Small intestine (tissue), 7 donors: ENCODE data around the gene PHC2. TPM values are rescaled to one million over a fixed set of nuclear protein-coding genes. Genes with fewer than 3 reads are reported as not detected.

ENCODE experiments used
- DNase-seq, 2 donors: peaks; one replicate each; pipeline versions ENCODE4 v3.0.0 to v3.0.0-alpha.2; 2013
- FAIRE-seq: peaks from 2 replicates; lab custom pipeline; 2012; peaks lifted over from hg19 to GRCh38; lab: Jason Lieb, UNC
- H3K27ac ChIP-seq, 3 donors: one replicate each; pipeline ENCODE4 v1.5.1; 2013; ENCODE audit warnings: low read length in 2 of 3, mild to moderate bottlenecking in 2 of 3, control low read depth in 1 of 3, inconsistent platforms in 1 of 3, low read depth in 1 of 3, moderate library complexity in 1 of 3
- H3K27me3 ChIP-seq, 3 donors: one replicate each; pipeline ENCODE4 v1.6.1; 2013; ENCODE audit warnings: low read length in 3 of 3, inconsistent platforms in 1 of 3; ENCODE audit not compliant: control insufficient read depth in 3 of 3, insufficient read depth in 3 of 3
- H3K36me3 ChIP-seq, 3 donors: one replicate each; pipeline ENCODE4 v1.6.1; 2013; ENCODE audit warnings: low read length in 3 of 3, inconsistent platforms in 1 of 3, low read depth in 1 of 3, mild to moderate bottlenecking in 1 of 3, moderate library complexity in 1 of 3; ENCODE audit not compliant: control insufficient read depth in 3 of 3, insufficient read depth in 2 of 3
- H3K4me1 ChIP-seq, 3 donors: one replicate each; pipeline ENCODE4 v1.6.1; 2013; ENCODE audit warnings: low read length in 2 of 3, inconsistent platforms in 1 of 3, low read depth in 1 of 3, mild to moderate bottlenecking in 1 of 3, moderate library complexity in 1 of 3; ENCODE audit not compliant: control insufficient read depth in 3 of 3, insufficient read depth in 2 of 3
- H3K4me3 ChIP-seq, 3 donors: one replicate each; pipeline ENCODE4 v1.5.1; 2013; ENCODE audit warnings: low read length in 3 of 3, control low read depth in 1 of 3, inconsistent platforms in 1 of 3, low read depth in 1 of 3, mild to moderate bottlenecking in 1 of 3, moderate library complexity in 1 of 3
- H3K9me3 ChIP-seq, 2 donors: one replicate each; pipeline ENCODE4 v1.6.1; 2013; ENCODE audit warnings: low read depth in 1 of 2, low read length in 1 of 2; ENCODE audit not compliant: control insufficient read depth in 2 of 2, insufficient read depth in 1 of 2
- WGBS, 3 donors: extraction: QIAGEN DNeasy Blood & Tissue Kit; methylation state at CpG; one replicate each; pipeline ENCODE4 v1.1.7; 2013; 5-methylcytosine and 5-hydroxymethylcytosine counted together
- polyA plus RNA-seq, 4 donors: library from polyadenylated mRNA; stranded (reverse) in 3 of 4; unstranded in 1 of 4; fragments of 200-250 nt in 3 of 4; fragments of 120-200 nt in 1 of 4; gene quantifications; one replicate each; pipeline versions ENCODE4 v1.2.1 to v1.2.3, GENCODE V29; 2013
- donor health status: healthy with polysubstance abuse.
- donor health status: control.
- donor health status: control.
- donor health status: Bipolar disorder and iron deficiency.
- donor health status: healthy.

The PHC2 gene
- polyA plus RNA-seq, 4 donors = 41.2 to 110 (median 47.8) TPM

DNA sequence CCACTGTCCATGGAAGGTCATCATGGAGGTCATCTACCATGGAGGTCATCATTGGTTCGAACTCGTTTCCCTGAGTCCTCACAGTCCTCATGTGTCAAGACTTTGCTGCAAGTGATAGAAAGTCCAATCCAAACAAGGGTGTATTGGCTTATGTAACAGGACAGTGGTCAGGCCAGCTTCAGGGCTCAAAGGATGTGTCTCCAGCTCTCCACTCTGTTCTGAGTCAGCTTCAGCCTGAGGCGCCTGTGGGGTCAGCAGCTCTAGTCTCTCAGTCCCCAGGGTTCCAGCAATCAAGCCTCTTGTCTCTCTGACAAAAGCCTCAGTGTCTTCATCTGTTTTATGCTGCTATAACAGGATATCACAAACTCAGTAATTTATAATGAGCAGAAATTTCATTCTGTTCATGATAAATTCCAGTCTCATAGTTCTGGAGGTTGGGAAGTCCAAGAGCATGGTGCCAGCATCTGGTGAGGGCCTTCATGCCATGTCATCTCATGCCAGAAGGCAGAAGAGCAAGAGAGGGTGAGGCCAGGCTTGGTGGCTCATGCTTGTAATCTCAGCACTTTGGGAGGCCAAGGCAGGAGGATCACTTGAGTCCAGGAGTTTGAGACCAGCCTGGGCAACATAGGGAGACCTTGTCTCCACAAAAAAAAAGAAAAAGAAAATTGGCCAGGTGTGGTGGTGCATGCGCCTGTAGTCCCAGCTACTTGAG lies 129.5 kb downstream of the PHC2 start:
- FAIRE-seq = no peak
- peaks cover 0 to 7% (median 0%) of the 10 kb centered on the region in 3 donors for H3K27me3 ChIP-seq
- no peak overlapping the region for H3K27ac ChIP-seq
- H3K4me3 ChIP-seq = no peak overlapping the region
- WGBS, 3 donors = 82 to 95% (median 90%) methylated on average over 4 of the region's 4 CpGs
- no peak for DNase-seq
- H3K36me3 ChIP-seq = peaks cover 0 to 44% (median 0%) of the 10 kb centered on the region in 3 donors
- peaks cover 0 to 6% of the 10 kb centered on the region in 2 donors for H3K9me3 ChIP-seq
- peaks cover 0 to 1% (median 0%) of the 10 kb centered on the region in 3 donors for H3K4me1 ChIP-seq

DNA sequence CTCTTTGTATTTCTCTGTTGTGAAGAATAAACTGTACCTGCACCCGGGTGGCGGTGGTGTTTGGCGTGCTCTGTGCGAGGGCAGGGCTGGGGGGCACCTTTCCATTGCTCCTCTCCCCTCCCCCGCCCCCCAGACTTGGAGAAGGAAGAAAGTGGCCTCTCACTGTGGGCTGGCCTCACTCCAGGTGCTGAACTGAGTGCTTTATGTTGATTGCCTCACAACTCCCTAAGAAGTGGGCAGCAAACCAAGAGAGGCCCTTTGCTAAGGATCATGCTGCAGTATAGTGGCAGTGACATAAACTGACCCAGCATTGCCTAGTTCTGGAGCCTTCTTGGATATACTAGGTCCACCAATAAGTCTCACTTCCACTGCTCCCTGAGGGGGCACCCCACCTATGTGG lies 130.2 kb downstream of the PHC2 start:
- WGBS, 3 donors = 63 to 84% (median 74%) methylated on average over 5 of the region's 5 CpGs
- no peaks in the 10 kb centered on the region for H3K4me1 ChIP-seq
- no peaks in the 10 kb centered on the region for H3K27me3 ChIP-seq
- H3K9me3 ChIP-seq = peaks cover 0 to 6% of the 10 kb centered on the region in 2 donors
- H3K4me3 ChIP-seq = no peak overlapping the region
- H3K27ac ChIP-seq = no peak overlapping the region
- peak in 1 of 2 donors; percentile 28 for DNase-seq
- no peak for FAIRE-seq
- peaks cover 0 to 52% (median 0%) of the 10 kb centered on the region in 3 donors for H3K36me3 ChIP-seq

DNA sequence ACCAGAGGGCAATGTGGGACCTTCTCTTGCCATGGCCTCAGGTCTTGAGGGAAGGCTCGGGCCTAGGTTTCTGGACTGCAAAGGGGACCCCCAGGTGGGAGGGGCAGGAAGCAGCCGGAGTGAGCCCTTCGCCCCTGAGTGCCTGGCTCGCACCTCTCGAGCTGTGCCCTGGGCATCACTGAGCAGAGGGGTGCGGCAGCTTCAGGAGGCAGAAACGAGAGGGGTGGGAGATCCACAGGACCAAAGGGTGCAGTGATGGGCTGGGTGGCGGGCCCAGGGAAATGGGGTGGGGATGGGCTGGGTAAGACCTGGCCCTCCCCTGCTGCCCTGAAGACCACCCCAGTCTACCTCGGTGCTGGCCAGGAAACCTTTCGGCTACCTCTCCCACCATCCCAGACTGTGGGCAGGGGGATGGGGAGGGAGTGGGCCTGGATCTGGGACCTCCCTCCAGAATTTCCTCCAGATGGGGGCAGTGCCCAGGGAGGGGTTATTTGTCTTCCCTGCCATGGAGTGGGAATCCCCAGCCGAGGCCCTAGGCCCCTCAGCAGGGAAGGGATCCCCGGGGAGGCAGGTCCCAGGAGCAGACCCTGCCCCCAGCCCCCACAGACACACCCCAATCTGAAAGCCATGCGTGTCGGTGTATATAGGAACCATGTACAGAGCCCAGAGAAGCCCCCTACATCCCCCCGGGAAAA lies 131.3 kb downstream of the PHC2 start:
- H3K4me3 ChIP-seq = no peak overlapping the region
- H3K27ac ChIP-seq = no peak overlapping the region
- no peaks in the 10 kb centered on the region for H3K4me1 ChIP-seq
- WGBS, 3 donors = 89 to 93% (median 90%) methylated on average over 15 of the region's 15 CpGs
- no peaks in the 10 kb centered on the region for H3K27me3 ChIP-seq
- peaks cover 0 to 6% of the 10 kb centered on the region in 2 donors for H3K9me3 ChIP-seq
- DNase-seq = no peak
- FAIRE-seq = no peak
- peaks cover 0 to 61% (median 0%) of the 10 kb centered on the region in 3 donors for H3K36me3 ChIP-seq

GRCh38 chr1:33298623-33299277 lies 132.1 kb downstream of the PHC2 start:
- Histone ChIP-seq H3K36me3 (peaks cover 0 to 67% (median 0%) of the 10 kb centered on the region in 3 donors), H3K27ac (no peak overlapping the region), H3K9me3 (peaks cover 0 to 6% of the 10 kb centered on the region in 2 donors), H3K4me1 (no peaks in the 10 kb centered on the region), H3K27me3 (no peaks in the 10 kb centered on the region), H3K4me3 (no peak overlapping the region)
- FAIRE-seq (no peak), DNase-seq (peak; percentile 65 to 71)
- 72 to 75% (median 72%) methylated on average over 18 of the region's 18 CpGs for WGBS, 3 donors

DNA sequence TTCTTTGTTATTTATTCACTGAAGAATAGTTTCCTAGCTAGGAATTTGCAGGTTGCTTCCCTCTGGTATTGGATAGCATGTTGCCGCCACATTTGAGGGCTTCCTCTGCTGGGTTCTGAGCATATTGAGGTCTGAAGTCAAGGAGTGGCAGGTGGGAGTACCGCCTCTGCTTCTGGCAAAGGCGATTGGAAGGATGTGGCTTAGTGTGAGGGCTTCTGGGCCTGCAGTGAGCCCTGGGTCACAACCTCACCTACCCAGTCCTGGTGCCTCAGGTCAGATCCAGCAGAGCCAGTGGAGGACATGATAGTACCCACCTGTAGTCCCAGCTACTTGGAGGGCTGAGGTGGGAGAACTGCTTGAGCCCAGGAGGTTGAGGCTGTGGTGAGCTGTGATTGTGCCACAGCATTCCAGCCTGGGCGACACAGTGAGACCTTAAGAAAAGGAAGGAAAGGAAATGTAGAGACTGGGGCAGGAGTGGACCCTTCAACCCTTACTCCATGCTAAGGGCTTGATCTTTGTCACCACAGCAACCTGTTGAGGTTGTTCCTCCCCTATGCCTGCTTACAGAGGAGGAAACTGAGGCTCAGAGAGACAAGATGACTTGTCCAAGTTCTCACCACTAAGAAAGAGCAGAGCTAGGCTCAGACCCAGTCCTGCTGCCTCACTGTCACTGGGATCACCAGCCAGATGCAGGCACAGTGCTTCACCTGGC lies 132.8 kb downstream of the PHC2 start:
- no peaks in the 10 kb centered on the region for H3K4me1 ChIP-seq
- no peak overlapping the region for H3K27ac ChIP-seq
- peaks cover 0 to 74% (median 0%) of the 10 kb centered on the region in 3 donors for H3K36me3 ChIP-seq
- H3K27me3 ChIP-seq = no peaks in the 10 kb centered on the region
- FAIRE-seq (no peak), DNase-seq (no peak)
- H3K4me3 ChIP-seq = no peak overlapping the region
- peaks cover 0 to 6% of the 10 kb centered on the region in 2 donors for H3K9me3 ChIP-seq
- WGBS, 3 donors = 87 to 93% (median 89%) methylated on average over 4 of the region's 4 CpGs

- 70 to 89% (median 77%) methylated on average over 4 of the region's 4 CpGs for WGBS, 3 donors
- FAIRE-seq = no peak
Measured at GRCh38 chr1:33296824-33297223, 134.1 kb downstream of the PHC2 start.

DNA sequence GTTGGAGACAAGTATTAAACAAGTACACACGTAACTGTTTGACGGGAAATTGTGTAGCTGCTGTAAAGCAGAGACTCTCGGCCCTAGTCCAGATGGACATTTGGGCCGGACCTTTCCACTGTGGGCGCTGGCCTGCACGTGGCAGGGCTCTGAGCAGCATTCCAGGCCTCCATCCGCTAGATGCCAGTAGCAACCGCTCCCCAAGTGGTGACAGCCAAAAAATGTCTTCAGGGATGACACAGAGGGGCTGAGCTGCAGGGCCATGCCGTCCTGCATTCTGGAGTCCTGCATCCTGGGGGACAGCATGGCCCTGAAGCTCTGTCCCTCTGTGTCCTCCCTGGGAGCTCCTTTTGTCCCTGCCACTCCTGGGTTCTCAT lies 134.8 kb downstream of the PHC2 start:
- DNase-seq (no peak), FAIRE-seq (no peak)
- Histone ChIP-seq H3K27me3 (no peaks in the 10 kb centered on the region), H3K4me3 (no peak overlapping the region), H3K27ac (no peak overlapping the region), H3K36me3 (peaks cover 0 to 74% (median 0%) of the 10 kb centered on the region in 3 donors), H3K4me1 (no peaks in the 10 kb centered on the region), H3K9me3 (peaks cover 0 to under 1% of the 10 kb centered on the region in 2 donors)
- WGBS, 3 donors = 87 to 94% (median 91%) methylated on average over 9 of the region's 9 CpGs

More at GRCh38 chr1:33296824-33297223, 134.1 kb downstream of the PHC2 start:
- peak in 1 of 2 donors; percentile 58 for DNase-seq
- H3K9me3 ChIP-seq = peaks cover 0 to 6% of the 10 kb centered on the region in 2 donors
- no peak overlapping the region for H3K27ac ChIP-seq
- H3K4me1 ChIP-seq = no peaks in the 10 kb centered on the region
- H3K27me3 ChIP-seq = no peaks in the 10 kb centered on the region
- no peak overlapping the region for H3K4me3 ChIP-seq
- H3K36me3 ChIP-seq = peaks cover 0 to 79% (median 0%) of the 10 kb centered on the region in 3 donors
